ENCODE data around the gene STMP1. TPM values are rescaled to one million over a fixed set of nuclear protein-coding genes. Genes with fewer than 3 reads are reported as not detected.

STMP1 gene
- total and polyA plus RNA-seq, 2 of the 8 experiments (the other 6 are each of a cell fraction or from before 2014, with no cell fraction given) = 22.7 to 36.7 TPM

DNA sequence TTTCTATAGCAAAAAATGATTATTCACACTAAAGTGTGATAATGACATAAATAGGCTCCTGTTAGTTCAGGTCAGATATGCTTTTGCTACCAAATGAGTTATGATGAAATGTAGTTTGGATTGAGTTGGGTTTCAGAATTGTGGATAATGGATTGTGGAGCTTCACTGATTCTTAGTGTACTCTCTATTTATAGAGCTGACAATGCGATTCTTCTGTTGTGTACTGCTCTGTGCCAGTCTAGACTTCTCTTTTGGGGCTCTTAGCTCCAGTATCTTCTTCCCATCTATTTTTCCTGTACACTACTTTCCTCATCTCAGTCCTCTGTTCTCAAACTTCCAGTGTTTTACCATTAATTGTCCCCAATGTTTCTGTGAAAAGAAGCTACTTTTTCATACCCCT is 7.5 kb downstream of the STMP1 start (continued):
- TF ChIP-seq, protein P1, sequence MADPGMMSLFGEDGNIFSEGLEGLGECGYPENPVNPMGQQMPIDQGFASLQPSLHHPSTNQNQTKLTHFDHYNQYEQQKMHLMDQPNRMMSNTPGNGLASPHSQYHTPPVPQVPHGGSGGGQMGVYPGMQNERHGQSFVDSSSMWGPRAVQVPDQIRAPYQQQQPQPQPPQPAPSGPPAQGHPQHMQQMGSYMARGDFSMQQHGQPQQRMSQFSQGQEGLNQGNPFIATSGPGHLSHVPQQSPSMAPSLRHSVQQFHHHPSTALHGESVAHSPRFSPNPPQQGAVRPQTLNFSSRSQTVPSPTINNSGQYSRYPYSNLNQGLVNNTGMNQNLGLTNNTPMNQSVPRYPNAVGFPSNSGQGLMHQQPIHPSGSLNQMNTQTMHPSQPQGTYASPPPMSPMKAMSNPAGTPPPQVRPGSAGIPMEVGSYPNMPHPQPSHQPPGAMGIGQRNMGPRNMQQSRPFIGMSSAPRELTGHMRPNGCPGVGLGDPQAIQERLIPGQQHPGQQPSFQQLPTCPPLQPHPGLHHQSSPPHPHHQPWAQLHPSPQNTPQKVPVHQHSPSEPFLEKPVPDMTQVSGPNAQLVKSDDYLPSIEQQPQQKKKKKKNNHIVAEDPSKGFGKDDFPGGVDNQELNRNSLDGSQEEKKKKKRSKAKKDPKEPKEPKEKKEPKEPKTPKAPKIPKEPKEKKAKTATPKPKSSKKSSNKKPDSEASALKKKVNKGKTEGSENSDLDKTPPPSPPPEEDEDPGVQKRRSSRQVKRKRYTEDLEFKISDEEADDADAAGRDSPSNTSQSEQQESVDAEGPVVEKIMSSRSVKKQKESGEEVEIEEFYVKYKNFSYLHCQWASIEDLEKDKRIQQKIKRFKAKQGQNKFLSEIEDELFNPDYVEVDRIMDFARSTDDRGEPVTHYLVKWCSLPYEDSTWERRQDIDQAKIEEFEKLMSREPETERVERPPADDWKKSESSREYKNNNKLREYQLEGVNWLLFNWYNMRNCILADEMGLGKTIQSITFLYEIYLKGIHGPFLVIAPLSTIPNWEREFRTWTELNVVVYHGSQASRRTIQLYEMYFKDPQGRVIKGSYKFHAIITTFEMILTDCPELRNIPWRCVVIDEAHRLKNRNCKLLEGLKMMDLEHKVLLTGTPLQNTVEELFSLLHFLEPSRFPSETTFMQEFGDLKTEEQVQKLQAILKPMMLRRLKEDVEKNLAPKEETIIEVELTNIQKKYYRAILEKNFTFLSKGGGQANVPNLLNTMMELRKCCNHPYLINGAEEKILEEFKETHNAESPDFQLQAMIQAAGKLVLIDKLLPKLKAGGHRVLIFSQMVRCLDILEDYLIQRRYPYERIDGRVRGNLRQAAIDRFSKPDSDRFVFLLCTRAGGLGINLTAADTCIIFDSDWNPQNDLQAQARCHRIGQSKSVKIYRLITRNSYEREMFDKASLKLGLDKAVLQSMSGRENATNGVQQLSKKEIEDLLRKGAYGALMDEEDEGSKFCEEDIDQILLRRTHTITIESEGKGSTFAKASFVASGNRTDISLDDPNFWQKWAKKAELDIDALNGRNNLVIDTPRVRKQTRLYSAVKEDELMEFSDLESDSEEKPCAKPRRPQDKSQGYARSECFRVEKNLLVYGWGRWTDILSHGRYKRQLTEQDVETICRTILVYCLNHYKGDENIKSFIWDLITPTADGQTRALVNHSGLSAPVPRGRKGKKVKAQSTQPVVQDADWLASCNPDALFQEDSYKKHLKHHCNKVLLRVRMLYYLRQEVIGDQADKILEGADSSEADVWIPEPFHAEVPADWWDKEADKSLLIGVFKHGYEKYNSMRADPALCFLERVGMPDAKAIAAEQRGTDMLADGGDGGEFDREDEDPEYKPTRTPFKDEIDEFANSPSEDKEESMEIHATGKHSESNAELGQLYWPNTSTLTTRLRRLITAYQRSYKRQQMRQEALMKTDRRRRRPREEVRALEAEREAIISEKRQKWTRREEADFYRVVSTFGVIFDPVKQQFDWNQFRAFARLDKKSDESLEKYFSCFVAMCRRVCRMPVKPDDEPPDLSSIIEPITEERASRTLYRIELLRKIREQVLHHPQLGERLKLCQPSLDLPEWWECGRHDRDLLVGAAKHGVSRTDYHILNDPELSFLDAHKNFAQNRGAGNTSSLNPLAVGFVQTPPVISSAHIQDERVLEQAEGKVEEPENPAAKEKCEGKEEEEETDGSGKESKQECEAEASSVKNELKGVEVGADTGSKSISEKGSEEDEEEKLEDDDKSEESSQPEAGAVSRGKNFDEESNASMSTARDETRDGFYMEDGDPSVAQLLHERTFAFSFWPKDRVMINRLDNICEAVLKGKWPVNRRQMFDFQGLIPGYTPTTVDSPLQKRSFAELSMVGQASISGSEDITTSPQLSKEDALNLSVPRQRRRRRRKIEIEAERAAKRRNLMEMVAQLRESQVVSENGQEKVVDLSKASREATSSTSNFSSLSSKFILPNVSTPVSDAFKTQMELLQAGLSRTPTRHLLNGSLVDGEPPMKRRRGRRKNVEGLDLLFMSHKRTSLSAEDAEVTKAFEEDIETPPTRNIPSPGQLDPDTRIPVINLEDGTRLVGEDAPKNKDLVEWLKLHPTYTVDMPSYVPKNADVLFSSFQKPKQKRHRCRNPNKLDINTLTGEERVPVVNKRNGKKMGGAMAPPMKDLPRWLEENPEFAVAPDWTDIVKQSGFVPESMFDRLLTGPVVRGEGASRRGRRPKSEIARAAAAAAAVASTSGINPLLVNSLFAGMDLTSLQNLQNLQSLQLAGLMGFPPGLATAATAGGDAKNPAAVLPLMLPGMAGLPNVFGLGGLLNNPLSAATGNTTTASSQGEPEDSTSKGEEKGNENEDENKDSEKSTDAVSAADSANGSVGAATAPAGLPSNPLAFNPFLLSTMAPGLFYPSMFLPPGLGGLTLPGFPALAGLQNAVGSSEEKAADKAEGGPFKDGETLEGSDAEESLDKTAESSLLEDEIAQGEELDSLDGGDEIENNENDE (IDR thresholded peaks at IDR 0.05; ENCODE audit: insufficient replicate concordance, low read length) = no peak
- TF ChIP-seq ASH2L (IDR thresholded peaks at IDR 0.05; ENCODE audit: low read length) = no peak
- TF ChIP-seq BRCA1 (IDR thresholded peaks at IDR 0.05; ENCODE audit: low read depth, low read length) = no peak
- no peak for TF ChIP-seq RXRA (IDR thresholded peaks at IDR 0.05; ENCODE audit: insufficient read depth, low read depth, low read length)
- TF ChIP-seq, protein P2, sequence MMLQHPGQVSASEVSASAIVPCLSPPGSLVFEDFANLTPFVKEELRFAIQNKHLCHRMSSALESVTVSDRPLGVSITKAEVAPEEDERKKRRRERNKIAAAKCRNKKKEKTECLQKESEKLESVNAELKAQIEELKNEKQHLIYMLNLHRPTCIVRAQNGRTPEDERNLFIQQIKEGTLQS (IDR thresholded peaks at IDR 0.05; ENCODE audit: insufficient read depth, low read depth, low read length) = no peak
- no peak for TF ChIP-seq SAP30 (IDR thresholded peaks at IDR 0.05; ENCODE audit: insufficient read depth, insufficient replicate concordance, low read length)
- TF ChIP-seq TAF7 (optimal IDR thresholded peaks at IDR 0.05; ENCODE audit: borderline replicate concordance, low read depth, low read length) = no peak
- no peak for TF ChIP-seq CBX5 (IDR thresholded peaks at IDR 0.05; ENCODE audit: low read depth, low read length)
- TF ChIP-seq SUZ12 (IDR thresholded peaks at IDR 0.05; ENCODE audit: low read length) = no peak
- no peak for TF ChIP-seq NRF1 (IDR thresholded peaks at IDR 0.05; ENCODE audit: low read depth, low read length)
- TF ChIP-seq TEAD4 (IDR thresholded peaks at IDR 0.05; ENCODE audit: low read depth, low read length) = no peak

Data from H1 (cell line).